Stimulated activated CD4-positive, alpha-beta T cell treated with anti-CD3 and anti-CD28 coated beads, Interleukin-12 subunit alpha, Interleukin-12 subunit beta, amount 100 ng/mL, for 48 hours (primary cell): ENCODE results near the gene KAZN.

Experiments
- DNase-seq, 3 donors: peaks; one replicate each; pipeline ENCODE4 v3.0.0-alpha.2; 2020; ENCODE audit warnings: low read depth in 2 of 3, low spot score in 1 of 3

The KAZN gene

GRCh38 chr1:15158506-15159165 lies 560.2 kb downstream of the KAZN start:
- DNase-seq = no peak

DNA sequence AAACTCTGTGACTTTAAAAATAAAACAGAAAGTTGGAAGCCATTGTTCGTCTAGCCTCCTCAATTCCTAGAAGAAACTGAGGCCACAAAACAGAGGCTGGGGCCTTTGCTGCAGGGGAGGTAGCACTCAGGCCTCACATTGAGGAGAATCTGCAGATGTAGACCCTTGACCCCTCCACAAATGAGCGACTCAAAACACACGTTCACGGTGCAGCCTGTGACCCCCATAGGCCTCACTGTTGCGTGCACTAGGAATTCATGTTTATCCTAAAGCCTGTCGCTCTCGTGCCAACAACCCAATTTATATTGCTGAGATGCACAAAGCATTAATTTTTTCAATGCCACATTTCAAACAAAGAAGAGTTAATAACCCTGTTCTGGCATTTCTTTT lies 560.7 kb downstream of the KAZN start:
- DNase-seq = no peak

GRCh38 chr1:15160626-15161025 lies 562.1 kb downstream of the KAZN start:
- no peak for DNase-seq

GRCh38 chr1:15167386-15167785 lies 568.9 kb downstream of the KAZN start:
- no peak for DNase-seq
